GM12865 (cell line): ENCODE measurements around the gene BCAS4.

ENCODE experiments used
- DNase-seq: peaks from one replicate; pipeline ENCODE4 v3.0.0; 2010; ENCODE audit warnings: low read depth
- H3K4me3 ChIP-seq: 2 replicates; pipeline ENCODE4 v1.5.1; 2011; ENCODE audit warnings: mild to moderate bottlenecking, low read depth, low read length, control low read depth
- CTCF ChIP-seq: IDR thresholded peaks from 2 replicates; pipeline ENCODE4 v1.5.1; 2011; ENCODE audit warnings: low read length, control low read depth, low read depth, inconsistent platforms; ENCODE audit not compliant: insufficient read depth; ENCODE audit errors: missing control alignments

The BCAS4 gene

GRCh38 chr20:50859161-50859560 is 64.3 kb downstream of the BCAS4 start:
- DNase-seq = no peak
- no peak for TF ChIP-seq CTCF
- no peak overlapping the region for H3K4me3 ChIP-seq

GRCh38 chr20:50861012-50861411 is 66.2 kb downstream of the BCAS4 start:
- no peak overlapping the region for H3K4me3 ChIP-seq
- no peak for TF ChIP-seq CTCF
- DNase-seq = no peak

GRCh38 chr20:50862546-50862945 is 67.7 kb downstream of the BCAS4 start:
- no peak for TF ChIP-seq CTCF
- no peak overlapping the region for H3K4me3 ChIP-seq
- DNase-seq = no peak

- no peak for DNase-seq
- H3K4me3 ChIP-seq = no peak overlapping the region
- TF ChIP-seq CTCF = no peak
Measured at GRCh38 chr20:50865114-50865513, 70.3 kb downstream of the BCAS4 start.

GRCh38 chr20:50865591-50865990 is 70.7 kb downstream of the BCAS4 start:
- no peak for DNase-seq
- H3K4me3 ChIP-seq = no peak overlapping the region
- TF ChIP-seq CTCF = no peak

- H3K4me3 ChIP-seq = no peak overlapping the region
- no peak for DNase-seq
- TF ChIP-seq CTCF = no peak
Measured at GRCh38 chr20:50866036-50866685, 71.3 kb downstream of the BCAS4 start.

GRCh38 chr20:50866831-50867230 is 72.0 kb downstream of the BCAS4 start:
- no peak for TF ChIP-seq CTCF
- DNase-seq = no peak
- no peak overlapping the region for H3K4me3 ChIP-seq
